Neutrophil (primary cell): ENCODE results near the gene NDUFB4.

Experiments used
- H3K27ac ChIP-seq: fragments of 200-600 bp; sonication (generic); 2 replicates; pipeline ENCODE4 v1.5.1; 2016; ENCODE audit warnings: mild to moderate bottlenecking, moderate library complexity
- H3K27me3 ChIP-seq: fragments of 200-600 bp; sonication (generic); 2 replicates; pipeline ENCODE4 v1.6.0; 2016; ENCODE audit warnings: mild to moderate bottlenecking
- H3K36me3 ChIP-seq: fragments of 200-600 bp; sonication (generic); 2 replicates; pipeline ENCODE4 v1.5.1; 2017
- H3K4me1 ChIP-seq, 2 experiments: fragments of 200-600 bp in 1 of 2; sonication (generic) in 1 of 2; 1 replicate in 1 of 2; 2 replicates in 1 of 2; pipeline versions ENCODE4 v1.5.1 to v1.6.1; 2013 to 2016; ENCODE audit warnings: low read depth in 1 of 2, low read length in 1 of 2, mild to moderate bottlenecking in 1 of 2, moderate library complexity in 1 of 2; ENCODE audit not compliant: control insufficient read depth in 1 of 2, insufficient read depth in 1 of 2
- H3K4me3 ChIP-seq, 2 experiments: fragments of 200-600 bp in 1 of 2; sonication (generic) in 1 of 2; 1 replicate in 1 of 2; 2 replicates in 1 of 2; pipeline ENCODE4 v1.5.1; 2013 to 2016; ENCODE audit warnings: low read depth in 1 of 2, low read length in 1 of 2, mild to moderate bottlenecking in 1 of 2, moderate library complexity in 1 of 2
- H3K9me3 ChIP-seq: fragments of 200-600 bp; sonication (generic); 2 replicates; pipeline ENCODE4 v1.5.1; 2016
- CTCF ChIP-seq: fragments of 200-600 bp; sonication (generic); IDR thresholded peaks from 2 replicates; pipeline ENCODE4 v1.5.1; 2016; ENCODE audit warnings: antibody characterized with exemption

NDUFB4 gene

DNA sequence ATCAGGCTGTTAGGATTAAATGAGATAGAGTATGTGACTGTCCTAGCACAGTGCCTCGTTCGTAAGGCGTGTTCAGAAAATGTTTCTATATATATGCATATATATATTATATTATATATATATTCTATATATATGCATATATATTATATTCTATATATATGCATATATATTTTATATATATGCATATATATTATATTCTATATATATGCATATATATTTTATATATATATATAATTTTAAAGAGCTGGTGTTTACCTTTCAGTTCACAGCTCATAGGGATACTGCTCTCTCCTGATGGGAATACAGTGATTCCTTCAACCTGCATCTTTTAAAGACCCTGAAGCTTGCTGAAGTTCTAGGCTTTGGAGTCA, 702 bp downstream of the NDUFB4 start:
- Histone ChIP-seq H3K27ac (peak overlapping the region; percentile 75), H3K4me1 (peaks cover 28 to 30% of the 10 kb centered on the region in 2 experiments), H3K4me3 (peak overlapping the region; percentile 82 to 86), H3K27me3 (no peaks in the 10 kb centered on the region), H3K36me3 (peaks cover 29% of the 10 kb centered on the region), H3K9me3 (no peaks in the 10 kb centered on the region)
- TF ChIP-seq CTCF, result no peak

GRCh38 chr3:120597445-120598049, 1.4 kb downstream of the NDUFB4 start:
- no peaks in the 10 kb centered on the region for H3K9me3 ChIP-seq
- H3K27me3 ChIP-seq, result no peaks in the 10 kb centered on the region
- H3K4me1 ChIP-seq, result peaks cover 21 to 27% of the 10 kb centered on the region in 2 experiments
- H3K36me3 ChIP-seq, result peaks cover 36% of the 10 kb centered on the region
- no peak overlapping the region for H3K27ac ChIP-seq
- H3K4me3 ChIP-seq, result no peak overlapping the region
- TF ChIP-seq CTCF, result no peak

GRCh38 chr3:120599211-120599610, 3.1 kb downstream of the NDUFB4 start:
- Histone ChIP-seq H3K36me3 (peaks cover 49% of the 10 kb centered on the region), H3K27me3 (no peaks in the 10 kb centered on the region), H3K4me1 (peaks cover 15 to 21% of the 10 kb centered on the region in 2 experiments), H3K4me3 (no peak overlapping the region), H3K9me3 (no peaks in the 10 kb centered on the region), H3K27ac (no peak overlapping the region)
- no peak for TF ChIP-seq CTCF

DNA sequence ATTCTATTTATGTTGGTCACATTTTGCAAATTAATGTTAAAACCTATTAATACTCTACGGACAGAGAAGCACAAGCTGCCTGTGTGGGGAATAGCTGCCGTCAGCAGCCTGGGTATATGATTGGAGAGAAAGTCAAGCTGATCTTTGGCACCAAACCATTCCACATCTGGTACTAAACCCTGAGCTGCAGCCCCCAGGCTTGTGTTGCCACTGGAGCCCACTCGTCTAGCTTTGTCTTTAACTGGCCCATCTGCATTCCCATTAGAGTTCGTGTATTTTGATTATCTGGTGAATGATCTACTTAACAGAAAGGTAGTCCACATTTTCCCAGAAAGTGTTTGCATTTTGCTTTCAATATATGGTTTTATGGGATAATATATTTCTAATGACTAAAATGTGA, 5.4 kb downstream of the NDUFB4 start:
- no peak overlapping the region for H3K27ac ChIP-seq
- peaks cover 49% of the 10 kb centered on the region for H3K36me3 ChIP-seq
- no peak for TF ChIP-seq CTCF

GRCh38 chr3:120602682-120603081, 6.5 kb downstream of the NDUFB4 start:
- H3K27me3 ChIP-seq, result no peaks in the 10 kb centered on the region
- H3K9me3 ChIP-seq, result no peaks in the 10 kb centered on the region
- H3K27ac ChIP-seq, result no peak overlapping the region
- H3K36me3 ChIP-seq, result peaks cover 49% of the 10 kb centered on the region
- no peaks in the 10 kb centered on the region for H3K4me1 ChIP-seq
- no peak for TF ChIP-seq CTCF
- no peak overlapping the region for H3K4me3 ChIP-seq

More for the DNA sequence above, 5.4 kb downstream of the NDUFB4 start:
- Histone ChIP-seq H3K9me3 (no peaks in the 10 kb centered on the region), H3K27me3 (no peaks in the 10 kb centered on the region), H3K4me3 (no peak overlapping the region), H3K4me1 (peaks cover 8 to 10% of the 10 kb centered on the region in 2 experiments)
